HFF-Myc (cell line): ENCODE data around the gene DMAC2L.
A peak's percentile ranks its signal among the peaks of the same experiment; 100 is the strongest.

Experiments
- DNase-seq: peaks from one replicate; pipeline ENCODE4 v3.0.0-alpha.2; 2011; ENCODE audit warnings: low read depth; ENCODE audit errors: extremely low read depth
- H3K4me3 ChIP-seq: replicated peaks from 2 replicates; pipeline ENCODE4 v1.5.1; 2011; ENCODE audit warnings: low read depth, mild to moderate bottlenecking, control low read depth, low read length
- TF ChIP-seq, protein P1 (sequence below): IDR thresholded peaks from 2 replicates; pipeline ENCODE4 v1.5.1; 2012; ENCODE audit warnings: mild to moderate bottlenecking, low read depth, low read length, control low read depth; ENCODE audit errors: missing control alignments

The DMAC2L gene

DNA sequence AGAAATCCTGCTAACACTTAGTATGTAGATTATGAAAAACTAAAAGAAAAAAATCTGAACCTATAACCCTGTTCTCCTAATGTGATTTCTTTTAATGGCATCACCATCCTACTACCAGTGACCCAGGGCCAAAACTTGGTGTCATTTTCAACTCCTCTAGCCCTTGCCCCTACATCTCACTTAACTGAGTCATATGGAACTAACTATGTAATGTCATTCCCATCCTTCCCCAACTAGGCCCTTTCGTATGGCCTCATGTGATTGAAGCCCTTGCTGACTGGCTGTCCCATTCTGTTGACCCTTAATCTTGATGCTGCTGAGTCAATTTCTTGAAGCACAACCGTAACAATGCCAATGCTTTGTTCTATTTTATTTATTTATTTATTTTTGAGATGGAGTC lies 7.6 kb downstream of the DMAC2L start:
- DNase-seq = no peak
- TF ChIP-seq, protein P1, sequence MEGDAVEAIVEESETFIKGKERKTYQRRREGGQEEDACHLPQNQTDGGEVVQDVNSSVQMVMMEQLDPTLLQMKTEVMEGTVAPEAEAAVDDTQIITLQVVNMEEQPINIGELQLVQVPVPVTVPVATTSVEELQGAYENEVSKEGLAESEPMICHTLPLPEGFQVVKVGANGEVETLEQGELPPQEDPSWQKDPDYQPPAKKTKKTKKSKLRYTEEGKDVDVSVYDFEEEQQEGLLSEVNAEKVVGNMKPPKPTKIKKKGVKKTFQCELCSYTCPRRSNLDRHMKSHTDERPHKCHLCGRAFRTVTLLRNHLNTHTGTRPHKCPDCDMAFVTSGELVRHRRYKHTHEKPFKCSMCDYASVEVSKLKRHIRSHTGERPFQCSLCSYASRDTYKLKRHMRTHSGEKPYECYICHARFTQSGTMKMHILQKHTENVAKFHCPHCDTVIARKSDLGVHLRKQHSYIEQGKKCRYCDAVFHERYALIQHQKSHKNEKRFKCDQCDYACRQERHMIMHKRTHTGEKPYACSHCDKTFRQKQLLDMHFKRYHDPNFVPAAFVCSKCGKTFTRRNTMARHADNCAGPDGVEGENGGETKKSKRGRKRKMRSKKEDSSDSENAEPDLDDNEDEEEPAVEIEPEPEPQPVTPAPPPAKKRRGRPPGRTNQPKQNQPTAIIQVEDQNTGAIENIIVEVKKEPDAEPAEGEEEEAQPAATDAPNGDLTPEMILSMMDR = no peak
- H3K4me3 ChIP-seq = no peak overlapping the region

DNA sequence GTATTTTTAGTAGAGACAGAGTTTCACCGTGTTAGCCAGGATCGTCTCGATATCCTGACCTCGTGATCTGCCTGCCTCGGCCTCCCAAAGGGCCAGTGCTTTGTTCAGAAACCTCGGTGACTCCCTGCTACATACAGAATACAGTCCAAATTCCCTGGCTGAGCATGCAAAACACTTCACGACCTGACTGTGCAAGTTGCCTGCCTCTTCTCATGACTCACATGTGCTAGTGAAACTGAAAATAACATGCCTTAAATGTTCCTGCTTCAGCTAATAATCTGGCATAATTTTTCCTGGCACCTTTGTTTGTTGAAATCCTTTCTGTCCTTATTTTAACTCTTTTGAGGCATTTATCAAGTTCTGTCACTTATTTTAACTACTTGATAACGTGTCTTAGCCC lies 8.2 kb downstream of the DMAC2L start:
- no peak overlapping the region for H3K4me3 ChIP-seq
- DNase-seq = no peak

DNA sequence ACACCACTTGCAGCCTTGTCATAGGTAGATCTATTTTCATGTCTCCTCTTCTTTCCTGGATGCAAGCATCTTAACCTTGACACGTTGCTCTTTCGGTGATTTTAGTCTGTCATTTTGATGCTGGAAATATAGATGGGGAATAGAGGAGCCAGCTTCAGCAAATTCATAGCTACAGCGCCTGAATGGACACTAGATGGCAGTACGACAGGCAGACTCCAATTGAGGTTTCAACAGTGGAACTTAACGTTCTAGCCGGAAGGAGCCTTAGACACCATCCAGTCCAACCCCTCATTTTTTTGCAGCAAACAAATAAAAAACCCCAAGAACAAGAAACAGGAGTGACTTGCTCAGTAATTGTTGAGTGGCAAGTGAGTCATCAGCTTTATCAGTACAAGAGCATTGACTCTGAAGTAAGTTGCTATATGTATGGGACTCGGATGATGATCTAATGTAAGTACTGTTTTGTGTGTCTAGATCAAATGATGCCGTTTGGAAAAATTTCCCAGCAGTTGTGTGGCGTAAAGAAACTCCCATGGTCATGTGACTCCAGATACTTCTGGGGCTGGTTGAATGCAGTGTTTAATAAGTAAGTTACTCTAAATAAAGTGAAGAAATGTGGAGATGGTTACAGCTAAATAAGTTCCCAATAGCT lies 9.0 kb downstream of the DMAC2L start:
- TF ChIP-seq, protein P1 = peak; percentile 93
- H3K4me3 ChIP-seq = peak overlapping the region; percentile 20
- DNase-seq = peak; percentile 82

More for the DNA sequence above, 8.2 kb downstream of the DMAC2L start:
- TF ChIP-seq, protein P1 = no peak

DNA sequence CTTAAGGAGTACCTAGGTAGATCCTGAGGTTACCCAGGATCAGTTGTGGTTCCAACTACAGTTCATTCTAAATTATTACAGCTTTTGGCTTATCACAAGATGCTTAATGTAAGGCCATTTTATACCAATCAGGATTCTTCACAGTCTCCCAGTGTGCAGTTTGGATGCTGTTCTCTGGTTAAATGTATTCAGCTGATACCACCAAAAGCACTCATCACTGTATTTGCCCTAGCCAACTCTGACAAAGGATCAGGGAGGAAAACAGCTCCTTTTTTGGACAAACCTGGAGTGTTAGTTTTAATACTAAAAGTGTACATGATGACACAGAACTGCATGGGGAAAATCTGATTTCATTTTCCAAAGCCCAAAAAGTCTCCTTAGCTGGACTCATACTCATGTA lies 19.5 kb downstream of the DMAC2L start:
- DNase-seq = no peak
- TF ChIP-seq, protein P1 = no peak
- H3K4me3 ChIP-seq = no peak overlapping the region

DNA sequence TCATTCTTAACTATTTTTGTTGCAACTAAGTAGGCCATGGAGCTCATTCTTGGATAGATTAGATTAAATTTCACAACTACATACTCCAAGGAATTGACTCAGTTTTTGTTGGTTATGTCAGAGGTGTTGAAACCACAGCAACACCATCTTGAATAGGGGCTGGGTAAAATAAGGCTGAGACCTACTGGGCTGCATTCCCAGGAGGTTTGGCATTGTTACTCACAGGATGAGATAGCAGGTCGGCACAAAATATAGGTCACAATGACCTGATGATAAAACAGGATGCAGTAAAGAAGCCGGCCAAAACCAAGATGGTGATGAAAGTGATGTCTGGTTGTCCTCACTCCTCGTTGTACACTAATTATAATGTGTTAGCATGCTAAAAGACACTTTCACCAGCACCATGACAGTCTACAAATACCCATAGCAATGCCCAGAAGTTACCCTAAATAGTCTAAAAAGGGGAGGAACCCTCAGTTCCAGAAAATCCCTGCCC lies 20.9 kb downstream of the DMAC2L start:
- no peak for DNase-seq
- no peak overlapping the region for H3K4me3 ChIP-seq
- TF ChIP-seq, protein P1 = no peak

GRCh38 chr14:50334211-50334610 lies 22.1 kb downstream of the DMAC2L start:
- no peak overlapping the region for H3K4me3 ChIP-seq
- TF ChIP-seq, protein P1 = no peak
- DNase-seq = no peak

DNA sequence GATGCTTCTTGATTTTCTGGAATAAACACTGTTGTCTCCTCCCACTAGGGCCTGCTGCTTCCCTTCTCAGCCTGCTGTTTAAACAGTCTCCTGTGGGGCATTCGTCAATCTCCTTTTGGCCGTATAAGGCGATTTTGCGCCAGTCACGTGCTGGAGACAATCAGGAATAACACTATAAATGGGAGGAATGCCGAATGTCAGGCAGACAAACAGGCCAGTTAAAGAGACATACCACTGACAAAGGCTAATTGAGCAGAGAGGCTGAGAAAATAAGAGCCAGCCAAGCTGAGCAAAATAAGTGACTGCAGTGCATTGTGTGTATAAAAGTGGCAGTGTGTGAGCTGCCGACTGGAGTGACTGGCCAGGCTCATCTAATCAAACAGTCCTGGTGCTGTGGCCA lies 23.3 kb downstream of the DMAC2L start:
- H3K4me3 ChIP-seq = no peak overlapping the region
- no peak for DNase-seq
- TF ChIP-seq, protein P1 = no peak
